HFFc6 (cell line): ENCODE measurements around the gene SLC12A2. TPM values are rescaled to one million over a fixed set of nuclear protein-coding genes. Genes with fewer than 3 reads are reported as not detected.

Source experiments
- DNase-seq: peaks from one replicate; pipeline ENCODE4 v3.0.0-alpha.2; 2018
- H3K27ac Mint-ChIP-seq: 2 replicates; pipeline ENCODE4 v1.8.0; 2020; ENCODE audit warnings: mild to moderate bottlenecking, mixed read lengths
- H3K27me3 Mint-ChIP-seq: 2 replicates; pipeline ENCODE4 v1.8.0; 2021; ENCODE audit warnings: mild to moderate bottlenecking, moderate library complexity, mixed read lengths; ENCODE audit not compliant: insufficient read depth
- H3K36me3 Mint-ChIP-seq: 2 replicates; pipeline ENCODE4 v1.8.0; 2021; ENCODE audit warnings: low read depth, mixed read lengths
- H3K4me1 Mint-ChIP-seq: 2 replicates; pipeline ENCODE4 v1.8.0; 2020; ENCODE audit warnings: low read depth, mixed read lengths
- H3K4me3 Mint-ChIP-seq: 2 replicates; pipeline ENCODE4 v1.8.0; 2020; ENCODE audit warnings: mild to moderate bottlenecking, moderate library complexity, mixed read lengths
- H3K9me3 Mint-ChIP-seq: 2 replicates; pipeline ENCODE4 v1.8.0; 2020; ENCODE audit warnings: mild to moderate bottlenecking, mixed read lengths
- CTCF ChIP-seq: fragments of 200-600 bp; sonication (generic); IDR thresholded peaks from 2 replicates; pipeline ENCODE4 v1.5.0; 2021; ENCODE audit warnings: antibody characterized with exemption, mild to moderate bottlenecking
- total RNA-seq, 6 experiments: library from RNA; stranded (reverse); fragmentation: NEBNext Ultra II Directional; extraction: Animal tissue kit (Norgen Biotek cat#: 25700); gene quantifications; 2 replicates in 1 of 6; 3 replicates in 5 of 6; pipeline ENCODE4 v1.2.3, GENCODE V29; 2021

The SLC12A2 gene
- total RNA-seq, 6 experiments from 2014 or later = 14.8 to 17.9 (median 16.1) TPM

DNA sequence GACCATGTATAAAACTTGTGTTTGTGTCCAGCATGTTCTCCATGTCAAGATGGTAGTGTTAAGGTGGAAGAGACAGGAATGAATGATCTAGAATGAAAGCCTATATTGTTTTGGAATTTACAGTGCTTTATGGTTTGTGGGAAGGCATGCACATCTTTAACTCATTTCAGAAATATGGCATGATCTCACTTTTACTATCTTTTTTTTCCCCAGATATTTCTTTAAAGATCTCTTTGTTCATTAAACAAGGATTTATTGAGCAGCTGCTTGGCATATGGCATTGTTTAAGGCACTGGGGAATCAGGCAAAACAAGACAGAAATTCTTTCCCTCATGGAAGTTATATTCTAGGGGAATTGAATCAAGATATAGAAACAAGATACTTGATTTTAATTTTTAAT, 51.7 kb downstream of the SLC12A2 start:
- H3K27me3 Mint-ChIP-seq = no peaks in the 10 kb centered on the region; the same call in none of the 2 replicates
- H3K36me3 Mint-ChIP-seq = peaks cover 29% of the 10 kb centered on the region
- H3K27ac Mint-ChIP-seq = no peak overlapping the region
- DNase-seq = no peak
- H3K4me3 Mint-ChIP-seq = no peak overlapping the region
- no peaks in the 10 kb centered on the region for H3K4me1 Mint-ChIP-seq
- no peak for TF ChIP-seq CTCF
- H3K9me3 Mint-ChIP-seq = no peaks in the 10 kb centered on the region

GRCh38 chr5:128143911-128144310, 60.3 kb downstream of the SLC12A2 start:
- Mint-ChIP-seq H3K4me1 (peaks cover 8% of the 10 kb centered on the region), H3K9me3 (no peaks in the 10 kb centered on the region), H3K27ac (no peak overlapping the region), H3K36me3 (peaks cover 5% of the 10 kb centered on the region; the same call in 1 of the 2 replicates), H3K4me3 (no peak overlapping the region), H3K27me3 (no peaks in the 10 kb centered on the region)
- no peak for TF ChIP-seq CTCF
- no peak for DNase-seq

- no peaks in the 10 kb centered on the region for H3K27me3 Mint-ChIP-seq
- H3K4me1 Mint-ChIP-seq = peaks cover 8% of the 10 kb centered on the region
- H3K27ac Mint-ChIP-seq = no peak overlapping the region
- DNase-seq = peak; percentile 4
- peaks cover 5% of the 10 kb centered on the region; the same call in 1 of the 2 replicates for H3K36me3 Mint-ChIP-seq
- H3K4me3 Mint-ChIP-seq = no peak overlapping the region
- TF ChIP-seq CTCF = no peak
- no peaks in the 10 kb centered on the region for H3K9me3 Mint-ChIP-seq
These were observed 60.9 kb downstream of the SLC12A2 start for GRCh38 chr5:128144491-128144890.

DNA sequence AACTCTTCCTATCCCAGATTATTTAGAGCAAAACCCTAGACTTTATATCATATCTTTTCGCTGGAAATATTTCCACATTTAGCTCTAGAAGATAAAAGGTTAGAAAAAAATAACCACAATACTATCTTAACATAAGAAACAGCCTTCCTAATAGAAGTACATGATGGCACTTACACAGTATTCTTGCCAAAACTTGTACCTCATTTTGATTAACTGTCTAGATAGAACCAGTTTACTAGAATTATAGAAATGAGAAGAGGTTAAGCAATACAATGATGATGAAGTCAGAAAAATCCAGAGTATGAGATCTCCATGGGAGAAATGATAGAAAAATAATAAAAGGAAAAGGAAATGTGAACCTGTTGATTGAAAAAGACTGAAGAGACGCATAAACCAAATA, 63.1 kb downstream of the SLC12A2 start:
- Mint-ChIP-seq H3K27ac (no peak overlapping the region), H3K4me3 (no peak overlapping the region), H3K4me1 (peaks cover 8% of the 10 kb centered on the region), H3K27me3 (no peaks in the 10 kb centered on the region), H3K9me3 (no peaks in the 10 kb centered on the region), H3K36me3 (peaks cover 4% of the 10 kb centered on the region; the same call in 1 of the 2 replicates)
- no peak for DNase-seq
- no peak for TF ChIP-seq CTCF

GRCh38 chr5:128154943-128155342, 71.4 kb downstream of the SLC12A2 start:
- Mint-ChIP-seq H3K36me3 (peaks cover 20% of the 10 kb centered on the region), H3K27ac (no peak overlapping the region)
- DNase-seq = no peak

More at GRCh38 chr5:128154943-128155342, 71.4 kb downstream of the SLC12A2 start:
- Mint-ChIP-seq H3K27me3 (no peaks in the 10 kb centered on the region; the same call in 1 of the 2 replicates), H3K4me3 (no peak overlapping the region), H3K9me3 (no peaks in the 10 kb centered on the region), H3K4me1 (peaks cover 18% of the 10 kb centered on the region)
- TF ChIP-seq CTCF = no peak
